Left lung (tissue), 10 donors: ENCODE data around the gene CMTM3. TPM values are rescaled to one million over a fixed set of nuclear protein-coding genes. Genes with fewer than 3 reads are reported as not detected.
"Not testable (repeated sequence)": the region's sequence is repeated elsewhere in the genome, so short reads cannot be mapped to it uniquely, and the experiment has no call there.

Experiments
- ATAC-seq: fragments of 200-7000 bp; cut with Tn5 transposase; one replicate; pipeline ENCODE4 v1.9.1; 2020; ENCODE audit warnings: moderate library complexity
- DNase-seq, 4 donors: peaks; one replicate each; pipeline ENCODE4 v3.0.0-alpha.2; 2013 to 2020
- H3K27ac ChIP-seq, 2 donors: fragments of 200-600 bp; sonication (generic) in 1 of 2; one replicate each; pipeline versions ENCODE4 v1.5.0 to v1.8.0; 2020 to 2021
- H3K27me3 ChIP-seq, 2 donors: fragments of 200-600 bp; sonication (generic) in 1 of 2; one replicate each; pipeline versions ENCODE4 v1.5.0 to v1.8.0; 2020 to 2021
- H3K36me3 ChIP-seq, 2 donors: fragments of 200-600 bp; sonication (generic) in 1 of 2; one replicate each; pipeline versions ENCODE4 v1.5.0 to v1.8.0; 2020 to 2021
- H3K4me1 ChIP-seq, 2 donors: fragments of 200-600 bp; one replicate each; pipeline ENCODE4 v1.8.0; 2021
- H3K4me3 ChIP-seq, 2 donors: fragments of 200-600 bp; sonication (generic) in 1 of 2; one replicate each; pipeline versions ENCODE4 v1.5.0 to v1.8.0; 2020 to 2021; ENCODE audit warnings: mild to moderate bottlenecking in 1 of 2
- H3K9me3 ChIP-seq, 2 donors: fragments of 200-600 bp; sonication (generic) in 1 of 2; one replicate each; pipeline versions ENCODE4 v1.5.0 to v1.8.0; 2020 to 2021
- CTCF ChIP-seq, 2 donors: fragments of 200-600 bp; sonication (generic) in 1 of 2; IDR thresholded peaks; one replicate each; pipeline versions ENCODE4 v1.5.0 to v1.8.0; 2021; ENCODE audit warnings: antibody characterized with exemption in 2 of 2
- intact Hi-C, 2 donors: fragments of 100-400 bp; cut with DNase I; formaldehyde crosslinking; loops; one replicate each; pipeline versions ENCODE4 v1.11.2 to v1.14.2; 2022
- polyA plus RNA-seq, 6 donors: library from polyadenylated mRNA; unstranded; fragments of 120-200 nt; gene quantifications; one replicate each; pipeline ENCODE4 v1.2.1, GENCODE V29; 2013; ENCODE audit not compliant: insufficient read length in 6 of 6
- total RNA-seq, 2 donors: library from RNA; stranded (reverse); fragmentation: NEBNext Ultra II Directional; extraction: Animal tissue kit (Norgen Biotek cat#: 25700); gene quantifications; one replicate each; pipeline ENCODE4 v1.2.1, GENCODE V29; 2021
- donor health status: DM: no; HTN: yes; CAD: no.
- donor health status: DM: no; HTN: no; CAD: no.

CMTM3 gene
- total and polyA plus RNA-seq, 8 donors, result 42.6 to 102 (median 82.9) TPM

- intact Hi-C loops, result no loop called here
- H3K4me1 ChIP-seq, result peaks cover 5 to 9% of the 10 kb centered on the region in 2 donors
Measured at GRCh38 chr16:66619534-66620428, 15.3 kb downstream of the CMTM3 start.

GRCh38 chr16:66620429-66620795, 15.9 kb downstream of the CMTM3 start:
- no peaks in the 10 kb centered on the region for H3K27me3 ChIP-seq
- TF ChIP-seq CTCF (IDR thresholded peaks at IDR 0.05), result no peak
- H3K9me3 ChIP-seq, result no peaks in the 10 kb centered on the region
- ATAC-seq (no peak), DNase-seq (no peak)
- H3K27ac ChIP-seq, result no peak overlapping the region
- peaks cover 5 to 9% of the 10 kb centered on the region in 2 donors for H3K4me1 ChIP-seq
- peaks cover 0 to 23% of the 10 kb centered on the region in 2 donors for H3K36me3 ChIP-seq
- intact Hi-C loops, result no loop called here
- no peak overlapping the region for H3K4me3 ChIP-seq

More at GRCh38 chr16:66619534-66620428, 15.3 kb downstream of the CMTM3 start:
- H3K4me3 ChIP-seq, result no peak overlapping the region
- ATAC-seq (no peak), DNase-seq (no peak)
- no peaks in the 10 kb centered on the region for H3K27me3 ChIP-seq
- TF ChIP-seq CTCF (IDR thresholded peaks at IDR 0.05), result no peak
- peaks cover 0 to 29% of the 10 kb centered on the region in 2 donors for H3K36me3 ChIP-seq
- H3K9me3 ChIP-seq, result no peaks in the 10 kb centered on the region
- H3K27ac ChIP-seq, result no peak overlapping the region

- no peaks in the 10 kb centered on the region for H3K27me3 ChIP-seq
- DNase-seq (no peak), ATAC-seq (no peak)
- H3K36me3 ChIP-seq, result peaks cover 0 to 21% of the 10 kb centered on the region in 2 donors
- intact Hi-C loops, result no loop called here
- H3K27ac ChIP-seq, result no peak overlapping the region
- no peaks in the 10 kb centered on the region for H3K9me3 ChIP-seq
- H3K4me1 ChIP-seq, result peaks cover 5 to 9% of the 10 kb centered on the region in 2 donors
- TF ChIP-seq CTCF (IDR thresholded peaks at IDR 0.05), result no peak
- no peak overlapping the region for H3K4me3 ChIP-seq
Measured at GRCh38 chr16:66621973-66622372, 17.5 kb downstream of the CMTM3 start.

GRCh38 chr16:66622863-66623262, 18.4 kb downstream of the CMTM3 start:
- DNase-seq, result no peak
- Histone ChIP-seq H3K4me1 (peaks cover 5 to 9% of the 10 kb centered on the region in 2 donors), H3K4me3 (no peak overlapping the region), H3K27ac (no peak overlapping the region), H3K9me3 (no peaks in the 10 kb centered on the region), H3K27me3 (no peaks in the 10 kb centered on the region), H3K36me3 (peaks cover 0 to 21% of the 10 kb centered on the region in 2 donors)
- TF ChIP-seq CTCF (IDR thresholded peaks at IDR 0.05), result no peak
- intact Hi-C loops, result no loop called here
- ATAC-seq, result no peak

- Histone ChIP-seq H3K27me3 (no peaks in the 10 kb centered on the region), H3K9me3 (no peaks in the 10 kb centered on the region), H3K4me1 (peaks cover 2 to 9% of the 10 kb centered on the region in 2 donors), H3K27ac (no peak overlapping the region), H3K4me3 (no peak overlapping the region), H3K36me3 (peaks cover 0 to 21% of the 10 kb centered on the region in 2 donors)
- intact Hi-C loops, result no loop called here
- no peak for ATAC-seq
- no peak for TF ChIP-seq CTCF (IDR thresholded peaks at IDR 0.05)
- no peak for DNase-seq
Measured at GRCh38 chr16:66623755-66624154, 19.3 kb downstream of the CMTM3 start.

- H3K27ac ChIP-seq, H3K4me3 ChIP-seq, H3K36me3 ChIP-seq, intact Hi-C loops, H3K27me3 ChIP-seq, ATAC-seq, H3K4me1 ChIP-seq, DNase-seq, H3K9me3 ChIP-seq: not testable (repeated sequence)
Measured at GRCh38 chr16:66627611-66628378, 23.3 kb downstream of the CMTM3 start.
